HEK293T (cell line): ENCODE measurements around the gene MECR.

ENCODE experiments used
- ARNT ChIP-seq: fragments of 450-650 bp; IDR thresholded peaks from 2 replicates; pipeline ENCODE4 v1.6.1; 2017; ENCODE audit warnings: mild to moderate bottlenecking
- BHLHE40 ChIP-seq: fragments of 450-650 bp; IDR thresholded peaks from 2 replicates; pipeline ENCODE4 v1.6.1; 2016; ENCODE audit warnings: mild to moderate bottlenecking, moderate library complexity, borderline replicate concordance
- FOXA1 ChIP-seq: fragments of 450-650 bp; IDR thresholded peaks from 2 replicates; pipeline ENCODE4 v1.6.1; 2016; ENCODE audit warnings: mild to moderate bottlenecking

DNA sequence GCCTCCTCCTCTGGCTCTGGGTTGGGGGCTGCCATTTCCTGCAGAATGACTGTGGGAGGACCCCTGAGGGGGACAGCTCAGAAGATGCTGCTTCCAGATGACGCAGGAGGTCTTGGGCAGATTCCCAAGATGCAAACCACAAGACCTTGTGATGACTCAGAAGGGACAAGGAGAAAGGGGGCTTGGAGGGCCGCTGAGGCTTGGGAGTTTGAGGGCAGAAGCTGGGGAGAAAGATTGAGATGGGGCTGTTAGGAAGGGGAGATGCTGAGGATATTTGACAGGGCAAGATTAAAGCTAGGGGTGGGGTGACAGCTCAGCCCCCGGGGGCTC lies 13.1 kb upstream of the MECR start:
- no peak for TF ChIP-seq ARNT
- TF ChIP-seq FOXA1: no peak
- TF ChIP-seq BHLHE40: no peak
